GM06990 (cell line): ENCODE measurements around the gene RAB11A.

Experiments used
- DNase-seq: peaks from one replicate; pipeline ENCODE4 v3.0.0-alpha.2; 2011; ENCODE audit not compliant: insufficient read length; ENCODE audit errors: extremely low read depth
- H3K27me3 ChIP-seq: replicated peaks from 2 replicates; pipeline ENCODE4 v1.6.0; 2011; ENCODE audit warnings: low read length; ENCODE audit not compliant: control insufficient read depth, insufficient read depth
- H3K36me3 ChIP-seq: 2 replicates; pipeline ENCODE4 v1.5.1; 2011; ENCODE audit warnings: low read length; ENCODE audit not compliant: control insufficient read depth, insufficient read depth
- H3K4me3 ChIP-seq: replicated peaks from 2 replicates; pipeline ENCODE4 v1.5.1; 2011; ENCODE audit warnings: low read depth, mild to moderate bottlenecking, control low read depth, low read length
- CTCF ChIP-seq: IDR thresholded peaks from 2 replicates; pipeline ENCODE4 v1.5.1; 2011; ENCODE audit warnings: low read length, control low read depth, mild to moderate bottlenecking, inconsistent platforms; ENCODE audit not compliant: insufficient read depth, poor library complexity, severe bottlenecking

The RAB11A gene

GRCh38 chr15:65901336-65901735 lies 32.0 kb downstream of the RAB11A start:
- H3K36me3 ChIP-seq: peaks cover 8% of the 10 kb centered on the region
- no peak for DNase-seq
- no peak overlapping the region for H3K4me3 ChIP-seq
- H3K27me3 ChIP-seq: no peaks in the 10 kb centered on the region
- TF ChIP-seq CTCF: no peak

GRCh38 chr15:65901836-65902235 lies 32.5 kb downstream of the RAB11A start:
- no peak for DNase-seq
- H3K36me3 ChIP-seq: peaks cover 8% of the 10 kb centered on the region

GRCh38 chr15:65902373-65902772 lies 33.1 kb downstream of the RAB11A start:
- Histone ChIP-seq H3K36me3 (peaks cover 8% of the 10 kb centered on the region), H3K4me3 (no peak overlapping the region), H3K27me3 (no peaks in the 10 kb centered on the region)
- DNase-seq: peak; percentile 63
- no peak for TF ChIP-seq CTCF

More at GRCh38 chr15:65901836-65902235, 32.5 kb downstream of the RAB11A start:
- TF ChIP-seq CTCF: no peak
- Histone ChIP-seq H3K4me3 (no peak overlapping the region), H3K27me3 (no peaks in the 10 kb centered on the region)

- DNase-seq: no peak
- Histone ChIP-seq H3K36me3 (peaks cover 8% of the 10 kb centered on the region), H3K27me3 (no peaks in the 10 kb centered on the region), H3K4me3 (no peak overlapping the region)
- TF ChIP-seq CTCF: no peak
These were observed 34.2 kb downstream of the RAB11A start for GRCh38 chr15:65903296-65904073.

- no peak for DNase-seq
- no peak overlapping the region for H3K4me3 ChIP-seq
- no peaks in the 10 kb centered on the region for H3K27me3 ChIP-seq
- peaks cover 10% of the 10 kb centered on the region for H3K36me3 ChIP-seq
- TF ChIP-seq CTCF: no peak
These were observed 35.0 kb downstream of the RAB11A start for GRCh38 chr15:65904301-65904700.
